ENCODE measurements around the gene ANXA5.

The ANXA5 gene

GRCh38 chr4:121642292-121642691 lies 54.5 kb downstream of the ANXA5 start:
- no peak for TF ChIP-seq CEBPB (IDR thresholded peaks at IDR 0.05)

- no peak for TF ChIP-seq CREB1 (IDR thresholded peaks at IDR 0.05; ENCODE audit: low read depth)
- no peak for TF ChIP-seq FOXM1 (IDR thresholded peaks at IDR 0.05; ENCODE audit: borderline replicate concordance, low read depth)
- TF ChIP-seq TCF12 (IDR thresholded peaks at IDR 0.05; ENCODE audit: low read depth): no peak
- TF ChIP-seq NFIC (IDR thresholded peaks at IDR 0.05): no peak
- no peak for TF ChIP-seq ZBTB7A (IDR thresholded peaks at IDR 0.05; ENCODE audit: low read depth)
- TF ChIP-seq TAF1 (IDR thresholded peaks at IDR 0.05; ENCODE audit: low read depth): no peak
- no peak for TF ChIP-seq REST (IDR thresholded peaks at IDR 0.05; ENCODE audit: low read depth)
- no peak for TF ChIP-seq CEBPB (IDR thresholded peaks at IDR 0.05)
- no peak for TF ChIP-seq EP300 (IDR thresholded peaks at IDR 0.05; ENCODE audit: borderline replicate concordance)
- TF ChIP-seq RAD21 (IDR thresholded peaks at IDR 0.05; ENCODE audit: low read depth): no peak
- TF ChIP-seq TEAD4 (IDR thresholded peaks at IDR 0.05): no peak
- no peak for TF ChIP-seq MAX (IDR thresholded peaks at IDR 0.05)
- no peak for TF ChIP-seq YY1 (IDR thresholded peaks at IDR 0.05; ENCODE audit: low read depth)
- TF ChIP-seq, protein P1, sequence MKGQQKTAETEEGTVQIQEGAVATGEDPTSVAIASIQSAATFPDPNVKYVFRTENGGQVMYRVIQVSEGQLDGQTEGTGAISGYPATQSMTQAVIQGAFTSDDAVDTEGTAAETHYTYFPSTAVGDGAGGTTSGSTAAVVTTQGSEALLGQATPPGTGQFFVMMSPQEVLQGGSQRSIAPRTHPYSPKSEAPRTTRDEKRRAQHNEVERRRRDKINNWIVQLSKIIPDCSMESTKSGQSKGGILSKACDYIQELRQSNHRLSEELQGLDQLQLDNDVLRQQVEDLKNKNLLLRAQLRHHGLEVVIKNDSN (IDR thresholded peaks at IDR 0.05): no peak
- TF ChIP-seq EGR1 (IDR thresholded peaks at IDR 0.05): no peak
These were observed 63.1 kb downstream of the ANXA5 start for GRCh38 chr4:121633653-121634052.

DNA sequence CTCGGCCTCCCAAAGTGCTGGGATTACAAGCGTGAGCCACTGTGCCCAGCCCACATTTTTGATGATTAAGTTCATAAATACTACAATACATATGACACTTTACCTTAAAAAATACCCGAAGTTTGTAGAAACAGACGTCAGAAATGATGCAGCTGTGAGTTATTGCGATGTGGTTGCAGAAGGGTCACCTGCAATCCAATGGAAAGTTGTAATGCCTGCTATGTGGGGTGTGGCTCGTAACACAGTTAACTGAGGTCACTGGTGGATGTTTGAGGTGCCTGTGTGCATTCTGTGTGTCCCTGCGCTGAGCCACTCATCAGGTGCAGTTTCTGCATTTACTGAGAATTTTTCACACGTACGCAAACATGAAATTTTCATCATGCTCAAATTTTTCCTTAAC lies 64.1 kb downstream of the ANXA5 start:
- no peak for TF ChIP-seq MAX (IDR thresholded peaks at IDR 0.05)
- no peak for TF ChIP-seq TAF1 (IDR thresholded peaks at IDR 0.05; ENCODE audit: low read depth)
- TF ChIP-seq REST (IDR thresholded peaks at IDR 0.05; ENCODE audit: low read depth): no peak
- TF ChIP-seq NFIC (IDR thresholded peaks at IDR 0.05): no peak
- no peak for TF ChIP-seq CEBPB (IDR thresholded peaks at IDR 0.05)
- TF ChIP-seq, protein P1 (IDR thresholded peaks at IDR 0.05): no peak
- TF ChIP-seq CREB1 (IDR thresholded peaks at IDR 0.05; ENCODE audit: low read depth): no peak
- no peak for TF ChIP-seq EGR1 (IDR thresholded peaks at IDR 0.05)

Data from Ishikawa (cell line).